Liver (tissue), 3 donors: ENCODE data around the gene PEX11A.

Experiments
- ATF3 ChIP-seq: IDR thresholded peaks from 2 replicates; pipeline ENCODE4 v1.6.1; 2016; ENCODE audit warnings: antibody characterized with exemption
- CTCF ChIP-seq: fragments of 150-350 bp; IDR thresholded peaks from 2 replicates; pipeline ENCODE4 v1.5.1; 2017; ENCODE audit warnings: improper control_type of control experiment, low read depth, low read length; ENCODE audit not compliant: missing input control
- EGR1 ChIP-seq, 2 donors: IDR thresholded peaks; 2 replicates each; pipeline ENCODE4 v1.6.1; 2016 to 2018; ENCODE audit warnings: antibody characterized with exemption in 2 of 2, low read depth in 2 of 2
- JUND ChIP-seq, 2 donors: IDR thresholded peaks; 2 replicates each; pipeline ENCODE4 v1.6.1; 2016; ENCODE audit warnings: antibody characterized with exemption in 2 of 2
- MAX ChIP-seq: IDR thresholded peaks from 2 replicates; pipeline ENCODE4 v1.6.1; 2016; ENCODE audit warnings: antibody characterized with exemption
- REST ChIP-seq: IDR thresholded peaks from 2 replicates; pipeline ENCODE4 v1.6.1; 2016; ENCODE audit warnings: antibody characterized with exemption, mild to moderate bottlenecking
- RXRA ChIP-seq, 2 donors: IDR thresholded peaks; 2 replicates each; pipeline ENCODE4 v1.6.1; 2017 to 2018; ENCODE audit warnings: antibody characterized with exemption in 2 of 2, mild to moderate bottlenecking in 1 of 2
- SP1 ChIP-seq: IDR thresholded peaks from 2 replicates; pipeline ENCODE4 v1.6.1; 2018; ENCODE audit warnings: antibody characterized with exemption, mild to moderate bottlenecking
- TAF1 ChIP-seq: conservative IDR thresholded peaks from 2 replicates; pipeline ENCODE4 v1.6.1; 2016; ENCODE audit warnings: antibody characterized with exemption, mild to moderate bottlenecking
- YY1 ChIP-seq: IDR thresholded peaks from 2 replicates; pipeline ENCODE4 v1.6.1; 2016; ENCODE audit warnings: antibody characterized with exemption, mild to moderate bottlenecking
- donor health status: healthy.
- donor health status: healthy.

- no peak for TF ChIP-seq YY1
- no peak for TF ChIP-seq EGR1 (IDR thresholded peaks at IDR 0.05; ENCODE audit: low read depth in 2 of 2)
- no peak for TF ChIP-seq CTCF
- no peak for TF ChIP-seq SP1
- no peak for TF ChIP-seq TAF1
- no peak for TF ChIP-seq JUND (IDR thresholded peaks at IDR 0.05)
- TF ChIP-seq ATF3 = no peak
- no peak for TF ChIP-seq RXRA (IDR thresholded peaks at IDR 0.05)
- TF ChIP-seq MAX = no peak
- TF ChIP-seq REST = no peak
These were observed 40.7 kb upstream of the PEX11A start for GRCh38 chr15:89731275-89731674.
